HG03469 (cell line): Measurements from ENCODE around the gene NPR1.
"Not testable (repeated sequence)": the region's sequence is repeated elsewhere in the genome, so short reads cannot be mapped to it uniquely, and the experiment has no call there.

Experiments
- ATAC-seq: cut with Tn5 transposase; IDR thresholded peaks from one replicate; pipeline ENCODE4 v1.9.1; 2021; ENCODE audit warnings: mild to moderate bottlenecking, moderate library complexity, moderate number of reproducible peaks; ENCODE audit not compliant: unreplicated experiment

Gene NPR1

GRCh38 chr1:153679337-153680119, 1.0 kb downstream of the NPR1 start:
- no peak for ATAC-seq

DNA sequence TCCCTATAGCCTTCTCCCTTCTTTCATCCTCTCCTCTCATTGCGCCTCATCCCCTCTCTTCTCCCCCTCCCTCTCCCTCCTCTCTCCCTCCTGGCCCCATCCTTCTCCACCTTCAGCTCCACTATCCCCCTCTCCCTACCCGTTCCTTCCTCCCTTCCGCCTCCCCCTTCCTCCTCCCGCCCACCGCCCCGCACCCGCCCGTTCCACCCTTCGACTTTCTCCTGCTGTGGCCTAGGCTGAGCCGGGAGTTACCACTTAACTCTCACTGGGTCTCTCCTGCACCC, 1.6 kb downstream of the NPR1 start:
- ATAC-seq = no peak

- ATAC-seq = no peak
These were observed 4.2 kb downstream of the NPR1 start for GRCh38 chr1:153682730-153683129.

GRCh38 chr1:153683854-153684253, 5.4 kb downstream of the NPR1 start:
- no peak for ATAC-seq

GRCh38 chr1:153684892-153685291, 6.4 kb downstream of the NPR1 start:
- ATAC-seq = no peak

DNA sequence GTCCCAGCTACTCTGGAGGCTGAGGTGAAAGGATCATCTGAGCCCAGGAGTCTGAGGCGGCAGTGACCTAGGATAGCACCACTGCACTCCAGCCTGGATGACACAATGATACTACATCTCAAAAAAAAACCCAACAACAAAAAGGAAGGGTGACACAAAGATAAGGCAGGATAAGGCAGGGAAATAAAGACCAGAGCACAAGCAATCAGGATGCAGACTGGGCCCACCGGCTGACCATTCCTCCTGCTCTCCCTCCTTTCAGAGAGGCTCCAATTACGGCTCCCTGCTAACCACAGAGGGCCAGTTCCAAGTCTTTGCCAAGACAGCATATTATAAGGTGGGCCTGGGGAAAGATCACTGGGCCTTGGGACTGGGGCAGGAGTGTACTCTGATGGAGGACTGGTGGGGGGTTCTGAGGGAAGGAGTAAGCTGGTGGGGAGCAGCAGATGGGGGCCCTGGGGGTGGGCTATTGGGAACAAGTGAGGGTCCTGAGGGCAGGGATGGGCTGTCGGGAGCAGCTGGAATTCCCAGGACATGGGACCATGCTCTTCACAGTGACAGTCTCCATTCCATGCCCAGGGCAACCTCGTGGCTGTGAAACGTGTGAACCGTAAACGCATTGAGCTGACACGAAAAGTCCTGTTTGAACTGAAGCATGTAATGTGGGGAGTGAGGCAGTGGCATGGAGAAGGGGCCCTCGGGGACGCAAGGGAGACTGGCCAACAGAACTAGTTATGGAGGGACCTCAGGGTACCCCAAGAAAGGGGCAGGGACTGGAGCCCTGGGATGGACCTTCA, 7.3 kb downstream of the NPR1 start:
- ATAC-seq = no peak

- ATAC-seq = no peak
These were observed 9.0 kb downstream of the NPR1 start for GRCh38 chr1:153687346-153688125.

GRCh38 chr1:153688276-153688675, 9.8 kb downstream of the NPR1 start:
- ATAC-seq = no peak

- no peak for ATAC-seq
These were observed 10.3 kb downstream of the NPR1 start for GRCh38 chr1:153688736-153689328.

- ATAC-seq = no peak
These were observed 15.0 kb downstream of the NPR1 start for GRCh38 chr1:153693466-153693865.

- ATAC-seq = no peak
These were observed 18.3 kb downstream of the NPR1 start for GRCh38 chr1:153696741-153697140.

DNA sequence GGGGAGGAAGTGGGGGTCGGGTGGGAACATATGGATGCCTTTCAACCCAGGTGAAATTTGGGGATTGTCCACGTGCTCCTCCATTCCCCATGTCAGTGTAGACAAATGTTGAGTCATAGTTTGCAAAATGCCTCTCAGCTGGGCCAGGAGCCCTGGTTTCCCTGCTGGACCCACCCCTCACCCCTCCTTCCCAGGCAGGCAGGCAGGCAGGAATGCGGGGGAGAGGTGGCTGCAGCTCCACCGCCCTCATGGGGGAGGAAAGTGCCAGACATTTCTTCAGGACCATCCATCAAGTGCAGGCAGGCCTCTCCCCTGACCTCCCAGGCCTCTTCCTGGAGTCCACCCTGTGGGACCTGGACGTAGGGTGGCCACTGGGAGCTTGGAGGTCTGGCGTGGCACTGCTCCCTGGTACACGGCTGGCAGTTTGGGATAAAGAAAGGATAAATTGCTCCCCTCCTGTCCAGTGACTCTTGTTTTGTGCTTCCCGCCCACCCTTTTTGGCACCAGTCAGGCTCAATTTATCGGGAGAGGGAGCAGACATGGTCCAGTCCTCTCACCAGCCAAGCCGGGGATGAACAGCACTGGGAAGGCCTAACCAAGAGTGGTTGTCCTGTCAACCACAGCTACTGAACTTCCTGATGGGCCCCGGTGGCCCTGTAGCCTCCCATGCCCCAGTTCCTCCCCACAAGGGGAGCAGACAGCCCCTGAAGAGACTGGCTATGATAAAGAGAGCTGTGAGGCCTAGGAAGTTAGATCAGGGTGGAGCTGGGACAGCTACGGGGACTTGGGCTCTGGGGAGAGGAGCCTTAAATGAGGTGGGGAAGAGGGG, 18.9 kb downstream of the NPR1 start:
- no peak for ATAC-seq

DNA sequence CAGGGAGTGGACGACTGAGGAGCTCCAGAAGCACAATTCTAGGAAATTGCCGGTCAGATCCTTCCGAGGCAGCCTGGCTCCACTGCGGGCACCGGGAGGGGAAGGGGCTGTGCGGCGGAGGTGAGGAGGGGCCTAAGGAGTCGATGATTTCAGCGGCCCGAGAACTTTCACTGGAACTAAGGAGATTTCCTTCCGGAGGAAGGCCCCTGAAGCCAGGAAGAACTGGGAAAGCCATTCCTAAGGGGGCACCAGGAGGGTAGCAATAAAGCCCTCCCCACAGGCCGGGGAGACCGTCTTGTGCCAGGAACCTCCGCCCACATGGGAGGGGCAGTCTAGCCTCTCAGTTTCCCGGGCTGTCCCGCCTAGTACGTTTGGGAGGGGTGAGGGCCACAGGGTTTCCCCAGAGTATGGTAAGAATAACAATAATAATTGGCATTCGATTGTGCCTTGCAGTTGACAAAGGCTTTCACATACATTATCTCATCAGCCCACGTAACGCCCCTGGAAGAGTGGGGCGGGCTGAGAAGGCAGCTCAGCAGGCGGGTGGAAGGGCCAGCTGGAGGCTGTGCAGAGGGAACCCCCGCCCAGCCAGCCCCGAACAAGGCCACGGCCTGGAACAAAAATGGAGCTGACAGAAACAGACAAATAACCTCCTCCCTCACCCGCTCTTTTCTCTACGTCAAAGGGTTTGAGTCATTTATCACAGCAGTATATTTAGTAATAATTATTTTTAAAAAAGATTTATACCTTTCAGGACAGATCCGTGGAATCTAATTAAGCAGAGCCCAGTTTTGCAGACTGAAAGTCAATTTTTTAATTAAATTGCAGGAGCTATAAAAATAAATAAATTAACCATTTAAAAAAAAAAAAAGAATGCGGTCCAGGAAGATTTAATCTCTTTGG, 19.8 kb downstream of the NPR1 start:
- no peak for ATAC-seq

- ATAC-seq = no peak
These were observed 20.6 kb downstream of the NPR1 start for GRCh38 chr1:153698923-153699714.

- ATAC-seq = no peak
These were observed 21.3 kb downstream of the NPR1 start for GRCh38 chr1:153699768-153700167.

DNA sequence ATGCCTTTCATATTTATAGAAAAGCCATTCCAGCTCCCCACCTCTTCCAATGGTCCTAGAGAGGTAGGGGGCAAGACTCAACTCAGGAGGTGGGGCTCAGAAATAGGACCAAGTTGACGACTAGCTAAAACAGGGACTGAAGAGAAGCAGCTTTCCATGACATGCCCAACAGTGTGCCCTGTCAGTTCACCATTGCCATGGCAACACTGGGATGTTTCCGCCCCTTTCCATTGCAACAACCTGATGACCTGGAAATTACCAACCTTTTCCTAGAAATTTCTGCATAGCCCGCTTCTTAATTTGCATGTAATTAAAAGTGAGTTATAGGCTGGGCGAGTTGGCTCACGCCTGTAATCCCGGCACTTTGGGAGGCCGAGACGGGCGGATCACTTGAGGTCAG, 27.0 kb downstream of the NPR1 start:
- no peak for ATAC-seq

DNA sequence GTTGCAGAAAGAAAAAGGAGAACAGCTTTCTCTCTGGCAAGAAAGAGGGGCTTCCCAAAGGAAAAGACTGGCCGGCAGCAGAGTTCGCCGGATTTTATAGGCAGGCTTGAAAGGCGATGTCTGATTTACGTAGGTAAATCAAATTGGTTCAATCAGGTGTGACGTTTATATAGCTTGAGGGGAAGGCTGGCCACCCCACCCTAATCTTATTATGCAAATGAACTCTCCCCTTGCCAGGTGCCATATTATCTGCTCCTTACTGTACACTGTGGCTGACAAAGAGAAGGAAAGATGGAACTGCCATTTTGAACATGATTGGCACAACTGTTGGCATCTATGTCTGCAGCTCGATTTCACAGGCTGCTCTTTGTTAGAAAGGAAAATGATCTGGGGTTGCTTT, 32.5 kb downstream of the NPR1 start:
- no peak for ATAC-seq

GRCh38 chr1:153716211-153716610, 37.7 kb downstream of the NPR1 start:
- ATAC-seq = not testable (repeated sequence)

DNA sequence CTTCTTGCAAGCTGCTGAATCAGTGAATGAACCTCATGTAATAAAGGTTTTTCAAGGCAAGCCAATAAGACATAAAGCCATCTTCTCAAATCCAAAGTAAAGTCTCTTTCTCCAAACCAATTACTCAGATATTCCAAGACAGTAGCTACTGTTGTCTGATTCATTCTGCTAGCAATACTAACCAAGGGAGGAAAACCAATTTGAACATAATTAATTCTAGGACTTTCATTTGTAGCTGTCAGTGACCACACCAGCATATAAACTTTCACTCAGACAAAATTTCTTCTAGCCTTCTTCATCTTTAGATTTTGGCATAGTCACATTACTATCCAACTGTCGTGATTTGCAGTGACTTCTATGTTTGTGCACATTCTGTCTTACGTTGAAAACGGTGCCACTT, 38.8 kb downstream of the NPR1 start:
- no peak for ATAC-seq
